Measurements from ENCODE around the gene EPB42.

- TF ChIP-seq CTCF (IDR thresholded peaks at IDR 0.05; ENCODE audit: poor library complexity), result no peak
- no peak for TF ChIP-seq EZH2phosphoT487 (IDR thresholded peaks at IDR 0.05; ENCODE audit: low read depth, severe bottlenecking, unreplicated experiment)
- no peak for TF ChIP-seq EZH2 (IDR thresholded peaks at IDR 0.05; ENCODE audit: borderline replicate concordance)
These were observed 70.5 kb downstream of the EPB42 start for GRCh38 chr15:43150191-43150929.
